Right atrium auricular region (tissue), 2 donors: Measurements from ENCODE around the gene SSBP2. TPM values are rescaled to one million over a fixed set of nuclear protein-coding genes. Genes with fewer than 3 reads are reported as not detected.

ENCODE experiments used
- DNase-seq: peaks from one replicate; pipeline ENCODE4 v3.0.0-alpha.2; 2019; ENCODE audit warnings: low spot score
- H3K27ac ChIP-seq, 2 donors: fragments of 200-600 bp; sonication (generic); 1 replicate in 1 of 2; 2 replicates in 1 of 2; pipeline ENCODE4 v1.5.1; 2016 to 2019
- H3K27me3 ChIP-seq, 2 donors: fragments of 200-600 bp; sonication (generic); one replicate each; pipeline versions ENCODE4 v1.5.1 to v1.6.0; 2017 to 2019
- H3K36me3 ChIP-seq: fragments of 200-600 bp; sonication (generic); one replicate; pipeline ENCODE4 v1.5.1; 2016
- H3K4me1 ChIP-seq, 2 donors: fragments of 200-600 bp; sonication (generic); one replicate each; pipeline versions ENCODE4 v1.5.1 to v1.6.0; 2017 to 2019
- H3K4me3 ChIP-seq, 2 donors: fragments of 200-600 bp; sonication (generic); 1 replicate in 1 of 2; 2 replicates in 1 of 2; pipeline ENCODE4 v1.5.1; 2017 to 2019; ENCODE audit warnings: mild to moderate bottlenecking in 1 of 2, moderate library complexity in 1 of 2
- H3K9me3 ChIP-seq, 2 donors: fragments of 200-600 bp; sonication (generic); one replicate each; pipeline ENCODE4 v1.5.1; 2019
- total RNA-seq, 2 donors: library from RNA; depleted of rRNA; stranded (reverse); fragments of >200 nt; gene quantifications; one replicate each; pipeline ENCODE4 v1.1.0, GENCODE V29; 2016
- TF ChIP-seq, protein P1 (sequence below), 2 donors: fragments of 200-600 bp; sonication (generic); IDR thresholded peaks; one replicate each; pipeline ENCODE4 v1.5.1; 2019; ENCODE audit warnings: antibody characterized with exemption in 2 of 2

Gene SSBP2
- total RNA-seq, 2 donors from 2014 or later, result 29.3 to 55.1 TPM

- Histone ChIP-seq H3K27ac (peak overlapping the region; percentile 96 to 99), H3K36me3 (no peaks in the 10 kb centered on the region), H3K4me3 (peak overlapping the region; percentile 86 to 94), H3K4me1 (peaks cover 0 to 31% of the 10 kb centered on the region in 2 donors), H3K9me3 (no peaks in the 10 kb centered on the region), H3K27me3 (no peaks in the 10 kb centered on the region)
- TF ChIP-seq, protein P1, sequence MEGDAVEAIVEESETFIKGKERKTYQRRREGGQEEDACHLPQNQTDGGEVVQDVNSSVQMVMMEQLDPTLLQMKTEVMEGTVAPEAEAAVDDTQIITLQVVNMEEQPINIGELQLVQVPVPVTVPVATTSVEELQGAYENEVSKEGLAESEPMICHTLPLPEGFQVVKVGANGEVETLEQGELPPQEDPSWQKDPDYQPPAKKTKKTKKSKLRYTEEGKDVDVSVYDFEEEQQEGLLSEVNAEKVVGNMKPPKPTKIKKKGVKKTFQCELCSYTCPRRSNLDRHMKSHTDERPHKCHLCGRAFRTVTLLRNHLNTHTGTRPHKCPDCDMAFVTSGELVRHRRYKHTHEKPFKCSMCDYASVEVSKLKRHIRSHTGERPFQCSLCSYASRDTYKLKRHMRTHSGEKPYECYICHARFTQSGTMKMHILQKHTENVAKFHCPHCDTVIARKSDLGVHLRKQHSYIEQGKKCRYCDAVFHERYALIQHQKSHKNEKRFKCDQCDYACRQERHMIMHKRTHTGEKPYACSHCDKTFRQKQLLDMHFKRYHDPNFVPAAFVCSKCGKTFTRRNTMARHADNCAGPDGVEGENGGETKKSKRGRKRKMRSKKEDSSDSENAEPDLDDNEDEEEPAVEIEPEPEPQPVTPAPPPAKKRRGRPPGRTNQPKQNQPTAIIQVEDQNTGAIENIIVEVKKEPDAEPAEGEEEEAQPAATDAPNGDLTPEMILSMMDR (IDR thresholded peaks at IDR 0.05), result no peak
- DNase-seq, result no peak
Measured at GRCh38 chr5:81750308-81751008, 439 bp downstream of the SSBP2 start.

DNA sequence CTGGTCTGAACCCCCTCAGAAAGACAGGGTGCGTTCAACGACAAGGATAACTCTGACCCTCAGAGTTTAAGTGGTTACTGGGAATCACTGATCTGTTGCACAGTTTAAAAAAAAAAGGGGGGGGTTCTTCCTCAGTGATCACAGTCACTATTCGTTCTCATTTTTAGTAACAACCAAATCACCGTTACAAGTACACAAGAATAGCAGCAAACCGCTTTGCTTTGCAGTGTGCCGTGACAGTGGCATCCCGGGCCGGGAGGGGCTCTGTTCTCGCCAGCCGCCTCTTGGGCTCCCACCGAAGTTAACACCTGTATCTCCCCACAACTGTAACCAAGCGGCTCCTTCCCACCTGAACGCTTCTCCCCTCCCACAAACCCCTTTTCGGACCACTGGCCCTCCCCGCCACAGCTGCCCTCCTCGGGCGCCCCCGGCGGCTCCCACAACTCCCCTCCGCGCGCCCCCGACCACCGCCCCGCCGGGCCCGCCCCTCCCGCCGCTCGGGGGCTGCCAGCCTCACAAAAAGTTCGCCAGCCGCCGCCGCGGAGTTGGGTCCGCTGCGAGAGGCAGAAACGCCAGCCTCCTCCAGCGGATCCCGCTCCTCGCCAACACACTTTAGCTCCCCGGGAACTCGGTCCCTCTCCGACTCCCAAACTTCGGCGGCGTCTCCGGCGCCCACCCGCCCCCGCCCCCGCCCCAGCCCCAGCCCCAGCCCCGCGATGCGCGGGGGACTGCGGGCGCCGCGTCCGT is 1.2 kb downstream of the SSBP2 start:
- TF ChIP-seq, protein P1 (IDR thresholded peaks at IDR 0.05), result no peak
- H3K4me1 ChIP-seq, result peaks cover 0 to 24% of the 10 kb centered on the region in 2 donors
- no peaks in the 10 kb centered on the region for H3K36me3 ChIP-seq
- no peak for DNase-seq
- H3K9me3 ChIP-seq, result no peaks in the 10 kb centered on the region
- H3K4me3 ChIP-seq, result peak overlapping the region; percentile 86 to 94
- H3K27me3 ChIP-seq, result no peaks in the 10 kb centered on the region
- H3K27ac ChIP-seq, result peak overlapping the region; percentile 87 to 92

DNA sequence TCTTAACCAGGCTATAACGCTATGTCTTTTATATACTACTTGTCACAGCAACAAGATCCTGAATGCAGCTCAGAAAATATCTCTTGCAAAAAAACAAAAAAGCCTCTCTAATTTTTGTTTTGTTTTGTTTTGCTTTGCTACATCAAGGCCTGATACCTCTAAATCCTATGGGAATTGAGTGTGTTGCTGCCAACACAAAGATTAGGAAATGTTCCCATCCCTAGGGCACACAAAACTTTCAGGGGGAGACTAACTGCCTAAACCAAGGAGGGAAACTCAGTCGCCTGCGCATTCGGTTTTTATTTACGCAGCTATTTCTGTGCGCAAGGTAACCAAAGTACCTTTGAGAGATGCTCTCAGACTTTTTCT is 1.7 kb downstream of the SSBP2 start:
- H3K27ac ChIP-seq, result peak overlapping the region; percentile 87 to 92
- no peaks in the 10 kb centered on the region for H3K36me3 ChIP-seq
- no peaks in the 10 kb centered on the region for H3K27me3 ChIP-seq
- DNase-seq, result no peak
- H3K4me3 ChIP-seq, result peak overlapping the region; percentile 86 to 94
- peaks cover 0 to 20% of the 10 kb centered on the region in 2 donors for H3K4me1 ChIP-seq
- TF ChIP-seq, protein P1 (IDR thresholded peaks at IDR 0.05), result no peak
- H3K9me3 ChIP-seq, result no peaks in the 10 kb centered on the region

GRCh38 chr5:81748556-81748955 is 2.3 kb downstream of the SSBP2 start:
- no peaks in the 10 kb centered on the region for H3K36me3 ChIP-seq
- H3K27ac ChIP-seq, result peak overlapping the region; percentile 87 to 92
- no peak for DNase-seq
- H3K27me3 ChIP-seq, result no peaks in the 10 kb centered on the region
- no peak overlapping the region for H3K4me3 ChIP-seq
- peaks cover 0 to 20% of the 10 kb centered on the region in 2 donors for H3K4me1 ChIP-seq
- TF ChIP-seq, protein P1 (IDR thresholded peaks at IDR 0.05), result peak in 1 of 2 donors; percentile 25
- H3K9me3 ChIP-seq, result no peaks in the 10 kb centered on the region

DNA sequence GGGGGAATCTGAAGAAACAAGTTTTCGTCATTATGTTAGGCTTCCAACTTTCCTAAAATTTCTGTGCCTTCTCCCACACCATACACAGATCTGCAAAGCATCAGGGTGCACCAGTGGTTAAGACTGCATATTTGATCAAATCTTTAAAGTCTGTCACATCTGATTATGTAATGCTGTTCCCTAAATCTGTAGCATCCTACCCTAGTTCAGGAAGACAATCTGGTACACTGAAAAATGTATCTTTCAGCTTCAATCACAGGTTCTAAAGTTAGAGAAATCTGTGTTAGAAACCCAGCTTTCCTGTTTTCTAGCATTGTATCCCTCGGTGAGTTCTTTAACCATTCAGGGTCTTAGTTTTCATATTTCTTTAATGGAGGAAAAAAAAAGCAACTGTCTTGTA is 3.9 kb downstream of the SSBP2 start:
- H3K9me3 ChIP-seq, result no peaks in the 10 kb centered on the region
- no peaks in the 10 kb centered on the region for H3K27me3 ChIP-seq
- H3K27ac ChIP-seq, result no peak overlapping the region
- no peak overlapping the region for H3K4me3 ChIP-seq
- no peak for DNase-seq
- H3K36me3 ChIP-seq, result no peaks in the 10 kb centered on the region
- TF ChIP-seq, protein P1 (IDR thresholded peaks at IDR 0.05), result no peak
- H3K4me1 ChIP-seq, result peaks cover 0 to 17% of the 10 kb centered on the region in 2 donors
